VCaP (cell line): Measurements from ENCODE around the gene PLET1.
"Not testable (repeated sequence)": the region's sequence is repeated elsewhere in the genome, so short reads cannot be mapped to it uniquely, and the experiment has no call there.

ENCODE experiments used
- H3K27ac ChIP-seq: fragments of 450-650 bp; 2 replicates; pipeline ENCODE4 v1.5.1; 2017
- TF ChIP-seq, protein P1 (sequence below): fragments of 450-650 bp; conservative IDR thresholded peaks from 2 replicates; pipeline ENCODE4 v1.5.1; 2017; ENCODE audit warnings: mild to moderate bottlenecking, moderate library complexity

The PLET1 gene

DNA sequence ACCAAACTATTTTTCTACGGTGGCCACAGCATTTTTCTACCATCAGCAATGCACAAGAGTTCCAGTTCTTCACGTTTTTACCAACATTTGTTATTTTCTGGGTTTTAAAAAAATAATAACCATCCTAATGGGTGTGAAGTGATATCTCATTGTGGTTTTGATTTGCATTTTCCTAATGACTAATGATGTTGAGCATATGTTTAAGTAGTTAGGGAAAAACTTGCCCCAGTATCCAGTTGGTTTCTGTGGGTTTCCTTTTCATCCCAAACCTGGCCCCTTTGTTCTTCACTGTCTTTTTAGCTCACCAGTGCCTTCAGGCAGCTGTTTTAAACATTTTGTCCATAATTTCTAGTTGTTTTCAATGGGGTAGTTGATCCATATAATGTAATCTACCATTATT lies 49.1 kb downstream of the PLET1 start:
- TF ChIP-seq, protein P1, sequence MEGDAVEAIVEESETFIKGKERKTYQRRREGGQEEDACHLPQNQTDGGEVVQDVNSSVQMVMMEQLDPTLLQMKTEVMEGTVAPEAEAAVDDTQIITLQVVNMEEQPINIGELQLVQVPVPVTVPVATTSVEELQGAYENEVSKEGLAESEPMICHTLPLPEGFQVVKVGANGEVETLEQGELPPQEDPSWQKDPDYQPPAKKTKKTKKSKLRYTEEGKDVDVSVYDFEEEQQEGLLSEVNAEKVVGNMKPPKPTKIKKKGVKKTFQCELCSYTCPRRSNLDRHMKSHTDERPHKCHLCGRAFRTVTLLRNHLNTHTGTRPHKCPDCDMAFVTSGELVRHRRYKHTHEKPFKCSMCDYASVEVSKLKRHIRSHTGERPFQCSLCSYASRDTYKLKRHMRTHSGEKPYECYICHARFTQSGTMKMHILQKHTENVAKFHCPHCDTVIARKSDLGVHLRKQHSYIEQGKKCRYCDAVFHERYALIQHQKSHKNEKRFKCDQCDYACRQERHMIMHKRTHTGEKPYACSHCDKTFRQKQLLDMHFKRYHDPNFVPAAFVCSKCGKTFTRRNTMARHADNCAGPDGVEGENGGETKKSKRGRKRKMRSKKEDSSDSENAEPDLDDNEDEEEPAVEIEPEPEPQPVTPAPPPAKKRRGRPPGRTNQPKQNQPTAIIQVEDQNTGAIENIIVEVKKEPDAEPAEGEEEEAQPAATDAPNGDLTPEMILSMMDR = no peak
- H3K27ac ChIP-seq = no peak overlapping the region

DNA sequence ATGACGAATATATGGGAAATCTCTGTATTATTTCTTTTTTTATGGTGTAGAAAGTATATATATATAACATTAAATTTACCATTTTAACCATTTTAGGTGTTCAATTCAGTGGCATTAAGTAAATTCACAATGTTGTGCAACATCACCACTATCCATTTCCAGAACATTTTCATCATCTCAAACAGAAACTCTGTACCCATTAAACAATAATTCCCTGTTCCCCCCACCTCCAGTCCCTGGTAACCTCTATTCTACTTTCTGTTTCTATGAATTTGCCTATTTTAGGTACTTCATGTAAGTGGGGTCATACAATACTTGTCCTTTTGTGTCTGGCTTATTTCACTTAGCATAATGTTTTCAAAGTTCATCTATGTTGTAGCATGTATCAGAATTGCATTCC lies 49.8 kb downstream of the PLET1 start:
- TF ChIP-seq, protein P1 = no peak
- no peak overlapping the region for H3K27ac ChIP-seq

DNA sequence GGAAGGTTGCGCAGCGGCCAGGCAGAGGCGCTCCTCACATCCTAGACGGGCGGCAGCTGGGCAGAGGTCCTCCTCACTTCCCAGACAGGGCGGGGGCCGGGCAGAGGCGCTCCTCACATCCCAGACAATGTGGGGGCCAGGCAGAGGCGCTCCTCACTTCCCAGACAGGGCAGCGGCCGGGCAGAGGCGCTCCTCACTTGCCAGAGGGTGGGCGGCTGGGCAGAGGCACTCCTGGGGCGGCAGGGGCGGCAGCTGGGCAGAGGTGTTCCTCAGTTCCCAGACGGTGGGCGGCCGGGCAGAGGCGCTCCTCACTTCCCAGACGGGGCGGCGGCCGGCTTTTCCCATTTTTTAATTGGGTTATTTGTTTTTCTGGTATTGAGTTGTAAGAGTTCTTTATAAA lies 54.6 kb downstream of the PLET1 start:
- no peak overlapping the region for H3K27ac ChIP-seq
- TF ChIP-seq, protein P1 = no peak

DNA sequence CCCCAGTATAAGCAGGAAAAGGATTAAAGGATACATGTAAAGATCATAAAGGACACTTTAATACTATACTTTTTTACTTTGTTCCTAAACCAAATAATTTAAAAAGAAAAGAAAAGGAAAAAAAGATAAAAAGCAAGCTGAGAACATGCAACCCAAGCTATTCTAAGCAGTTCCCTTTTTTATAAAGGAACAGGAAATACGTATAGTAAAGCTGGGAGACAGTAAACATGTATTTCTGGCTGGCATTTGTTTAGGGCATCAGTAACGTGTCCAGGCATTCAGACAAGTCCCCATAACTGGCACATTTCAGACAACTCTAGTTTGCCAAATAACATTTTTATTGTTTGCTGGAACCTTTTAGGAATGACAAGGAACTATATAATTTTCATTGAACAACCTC lies 60.4 kb downstream of the PLET1 start:
- TF ChIP-seq, protein P1 = no peak
- H3K27ac ChIP-seq = no peak overlapping the region

DNA sequence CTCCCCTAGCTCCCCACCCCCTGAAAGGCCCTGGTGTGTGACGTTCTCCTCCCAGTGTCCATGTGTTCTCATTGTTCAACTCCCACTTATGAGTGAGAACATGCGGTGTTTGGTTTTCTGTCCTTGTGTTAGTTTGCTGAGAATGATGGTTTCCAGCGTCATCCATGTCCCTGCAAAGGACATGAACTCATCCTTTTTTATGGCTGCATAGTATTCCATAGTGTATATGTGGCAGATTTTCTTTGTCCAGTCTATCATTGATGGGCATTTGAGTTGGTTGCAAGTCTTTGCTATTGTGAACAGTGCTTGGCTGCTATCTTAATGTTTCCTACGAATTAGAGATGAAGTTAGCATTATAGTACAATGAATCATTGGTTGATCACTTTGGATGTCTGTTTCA lies 61.6 kb downstream of the PLET1 start:
- H3K27ac ChIP-seq = not testable (repeated sequence)
